ENCODE measurements around the gene SUCLG2. TPM values are rescaled to one million over a fixed set of nuclear protein-coding genes. Genes with fewer than 3 reads are reported as not detected.
A peak's percentile ranks its signal among the peaks of the same experiment; 100 is the strongest.

The SUCLG2 gene
- total and polyA plus RNA-seq, 10 of the 15 experiments (the other 5 are each of a cell fraction or from before 2014, with no cell fraction given), result 17.8 to 50.9 (median 37.2) TPM

GRCh38 chr3:67653425-67654098 lies 850 bp downstream of the SUCLG2 start (continued):
- TF ChIP-seq ATF3 (IDR thresholded peaks at IDR 0.05; ENCODE audit: borderline replicate concordance, extremely low read depth, low read depth, low read length) (no peak), SMAD1 (IDR thresholded peaks at IDR 0.05; ENCODE audit: low read depth, partially characterized antibody) (no peak), SIN3A (IDR thresholded peaks at IDR 0.05; ENCODE audit: low read depth, low read length) (no peak), TARDBP (IDR thresholded peaks at IDR 0.05; ENCODE audit: borderline replicate concordance) (no peak), CEBPB (IDR thresholded peaks at IDR 0.05; ENCODE audit: borderline replicate concordance in 1 of 2, low read depth in 2 of 2, low read length in 2 of 2) (no peak), NR2F1 (conservative IDR thresholded peaks at IDR 0.05) (no peak), ATF2 (IDR thresholded peaks at IDR 0.05; ENCODE audit: low read length) (peak; percentile 48; the same call in 1 of the 2 replicates), MTA2 (IDR thresholded peaks at IDR 0.05; ENCODE audit: low read depth) (peak; percentile 86), ZNF274 (IDR thresholded peaks at IDR 0.05; ENCODE audit: insufficient read depth, insufficient read length) (no peak), BCL3 (IDR thresholded peaks at IDR 0.05; ENCODE audit: borderline replicate concordance, insufficient read depth, low read depth, low read length, poor library complexity, severe bottlenecking) (no peak), CEBPZ (IDR thresholded peaks at IDR 0.05; ENCODE audit: low read depth, low read length) (no peak), EP300 (IDR thresholded peaks at IDR 0.05; ENCODE audit: borderline replicate concordance in 1 of 2, control insufficient read depth in 1 of 2, low read depth in 2 of 2, low read length in 2 of 2) (no peak), ELK1 (IDR thresholded peaks at IDR 0.05; ENCODE audit: low read depth, low read length) (no peak), HCFC1 (IDR thresholded peaks at IDR 0.05; ENCODE audit: low read length) (no peak), CUX1 (IDR thresholded peaks at IDR 0.05; ENCODE audit: insufficient replicate concordance, low read depth, low read length) (no peak), SMARCA5 (IDR thresholded peaks at IDR 0.05) (no peak)
